NCI-H1105 treated with DMSO at 0.1 percent for 48 hours (cell line): ENCODE measurements around the gene CPHXL.

Experiments used
- DNase-seq: peaks from one replicate; lab custom pipeline; 2025; lab: John Stamatoyannopoulos, UW

The CPHXL gene

DNA sequence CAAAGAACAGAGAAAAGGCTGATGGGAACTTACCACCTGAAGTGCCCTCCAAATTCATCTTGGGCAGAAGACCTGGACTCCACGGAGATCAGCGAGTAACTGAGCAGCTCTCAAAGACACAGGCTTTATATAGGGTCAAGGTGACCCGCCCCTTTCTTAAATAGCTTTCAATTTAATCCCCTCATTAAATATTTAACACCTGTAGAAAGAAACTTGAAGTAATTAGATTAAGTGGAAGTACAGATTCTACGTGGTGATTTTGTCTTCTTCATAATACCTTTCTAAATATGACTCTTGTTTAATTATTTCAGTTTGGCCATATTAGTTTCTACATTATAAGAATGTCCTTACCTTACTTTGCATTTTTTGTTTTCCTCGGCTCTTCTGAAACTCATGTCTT, 24.9 kb downstream of the CPHXL start, which contains the start of gene DUXB:
TSS of gene DUXB (minus strand) at position 101 of the 400 bp plus-strand sequence. CDS start at position 58, 43 bp downstream.
- DNase-seq = no peak

DNA sequence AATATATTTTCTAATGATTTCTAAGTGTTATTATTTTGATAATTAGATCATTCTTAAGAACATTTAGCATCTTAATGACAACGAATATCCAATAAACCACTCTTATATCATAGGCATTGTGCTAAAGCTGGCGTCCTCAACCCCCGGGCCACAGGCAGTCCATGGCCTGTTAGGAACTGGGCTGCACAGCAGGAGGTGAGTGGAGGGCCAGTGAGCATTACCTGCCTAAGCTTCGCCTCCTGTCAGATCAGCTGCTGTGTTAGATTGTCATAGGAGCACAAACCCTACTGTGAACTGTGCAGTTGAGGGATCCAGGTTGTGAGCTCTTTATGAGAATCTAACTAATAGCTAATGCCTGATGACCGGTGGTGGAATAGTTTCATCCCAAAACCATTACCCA, 28.7 kb downstream of the CPHXL start:
- DNase-seq = no peak

DNA sequence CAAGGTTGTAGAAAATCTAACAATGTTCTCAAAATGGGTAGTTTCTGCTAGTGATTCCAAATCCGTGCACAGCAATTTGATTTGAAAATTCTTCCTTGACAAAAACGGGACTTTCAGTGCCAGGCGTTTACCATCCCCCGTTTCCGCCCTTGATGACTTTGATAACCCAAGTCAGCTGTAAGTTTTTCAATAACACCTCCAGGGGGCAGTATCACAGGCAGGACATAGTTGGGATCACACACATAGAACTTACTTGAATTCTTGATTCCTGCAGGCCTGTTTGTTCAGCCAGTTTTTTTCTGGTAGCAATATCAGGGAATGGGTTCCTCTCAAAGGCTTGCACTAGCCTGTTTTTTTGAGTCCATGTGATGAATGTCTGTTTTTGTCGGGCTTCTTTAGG, 30.6 kb downstream of the CPHXL start:
- DNase-seq = no peak

DNA sequence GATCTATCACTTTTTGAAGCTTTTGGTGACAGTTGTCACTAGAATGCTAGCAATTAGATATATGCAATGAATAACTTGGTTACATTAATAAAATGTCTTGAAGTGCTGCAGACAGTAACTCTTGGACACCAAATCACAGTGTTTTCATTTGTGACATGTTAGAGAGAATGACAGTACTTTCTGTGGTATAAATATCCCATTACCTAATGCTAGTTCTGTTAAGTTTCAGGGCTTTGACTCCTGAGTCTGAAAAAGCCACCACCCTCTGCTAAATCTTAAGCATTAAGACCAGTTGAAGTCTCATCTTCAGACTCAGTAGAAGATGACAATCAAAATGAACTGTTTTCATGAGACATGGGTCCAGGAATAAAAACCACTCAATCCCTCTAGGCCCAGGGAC, 38.9 kb downstream of the CPHXL start:
- DNase-seq = no peak

DNA sequence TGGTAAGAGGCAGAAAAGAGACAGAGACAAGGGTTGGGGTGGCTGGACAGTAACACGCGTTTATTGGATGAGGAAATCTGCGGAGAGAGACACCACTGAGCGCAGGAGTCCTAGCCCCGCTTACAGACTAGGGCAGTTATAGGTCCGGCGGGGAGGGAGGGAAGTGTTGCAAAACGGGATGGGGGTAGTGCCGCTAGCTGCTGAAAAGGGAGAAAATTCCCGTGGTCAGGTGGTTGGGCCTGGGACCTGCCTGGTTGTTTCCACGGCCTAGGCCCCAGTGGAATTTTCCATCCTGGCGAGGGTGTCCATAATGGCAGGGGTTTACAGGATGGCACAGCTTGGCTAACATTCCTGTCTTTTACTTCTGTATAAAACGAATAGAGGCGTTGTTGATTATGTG, 44.0 kb downstream of the CPHXL start:
- DNase-seq = no peak

DNA sequence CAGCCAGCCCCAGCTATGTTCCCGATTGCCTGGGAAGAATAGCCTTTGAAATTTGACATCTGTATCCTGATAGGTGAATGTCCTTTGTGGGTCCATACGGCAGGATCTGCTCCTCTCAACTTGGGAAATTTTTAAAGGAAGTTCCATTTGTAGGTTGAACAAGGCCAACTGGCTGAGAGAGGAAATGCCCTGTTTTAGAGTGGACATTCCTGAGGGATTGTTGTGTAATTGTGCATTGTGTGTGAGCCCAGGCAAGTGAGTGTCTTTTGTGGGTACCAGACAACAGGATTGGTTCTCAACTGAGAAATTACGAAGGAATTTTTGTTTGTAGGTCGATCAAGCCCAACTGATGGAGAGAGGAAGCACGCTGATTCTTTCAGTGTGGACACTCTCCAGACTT, 46.9 kb downstream of the CPHXL start:
- DNase-seq = no peak

DNA sequence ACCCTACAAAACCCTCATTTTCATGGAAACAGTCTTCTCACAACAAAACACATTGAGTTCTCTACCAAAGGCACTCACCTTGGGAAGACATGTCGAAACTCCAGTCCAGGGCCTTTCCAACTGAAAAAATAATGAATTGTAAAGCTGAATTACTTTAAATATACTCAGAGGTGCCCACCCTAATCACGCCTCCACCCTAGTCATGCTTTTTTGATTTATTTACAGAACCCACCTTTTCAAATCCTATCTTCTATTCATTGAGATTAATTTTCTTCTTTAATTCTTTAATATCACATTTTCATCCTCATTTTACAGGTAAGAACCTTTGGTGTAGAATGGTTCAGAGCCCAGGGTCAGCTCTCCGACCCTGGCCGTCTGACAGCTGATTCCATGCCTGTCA, 49.4 kb downstream of the CPHXL start, which contains the start of gene CPHXL2:
TSS of gene CPHXL2 (minus strand) at position 101 of the 400 bp plus-strand sequence. CDS start at position 91, 10 bp downstream.
- DNase-seq = no peak

DNA sequence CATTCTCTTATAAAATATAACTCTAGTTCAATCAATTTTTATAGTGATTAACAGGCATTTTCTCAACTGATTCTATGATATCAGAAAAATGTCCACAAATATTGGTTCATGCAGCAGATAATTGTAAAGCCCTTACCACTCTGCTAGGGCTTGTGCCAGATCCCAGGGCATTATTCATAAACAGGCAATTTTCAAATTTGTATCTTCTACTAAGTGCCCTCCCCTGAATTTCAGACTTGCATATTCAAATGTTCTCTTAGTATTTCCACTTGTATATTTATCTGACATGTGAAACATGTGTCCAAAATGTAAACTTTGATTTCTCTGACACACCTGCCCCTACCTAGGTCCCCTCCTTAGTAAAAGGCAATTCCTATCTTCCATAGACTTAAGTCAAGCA, 58.8 kb downstream of the CPHXL start:
- no peak for DNase-seq
